ENCODE results near the gene PSMD1.
"Not testable (repeated sequence)": the region's sequence is repeated elsewhere in the genome, so short reads cannot be mapped to it uniquely, and the experiment has no call there.

Gene PSMD1

GRCh38 chr2:231161252-231161839 is 104.7 kb downstream of the PSMD1 start:
- DNase-seq, result no peak

- DNase-seq, result peak; percentile 16
Observed at GRCh38 chr2:231161877-231162329, 105.2 kb downstream of the PSMD1 start.

GRCh38 chr2:231163011-231163410 is 106.3 kb downstream of the PSMD1 start:
- DNase-seq, result no peak

GRCh38 chr2:231163414-231164095 is 106.9 kb downstream of the PSMD1 start:
- no peak for DNase-seq

- no peak for DNase-seq
Observed at GRCh38 chr2:231167745-231168459, 111.2 kb downstream of the PSMD1 start.

GRCh38 chr2:231168460-231169139 is 111.9 kb downstream of the PSMD1 start:
- no peak for DNase-seq

GRCh38 chr2:231169488-231169887 is 112.8 kb downstream of the PSMD1 start:
- no peak for DNase-seq

GRCh38 chr2:231170055-231170454 is 113.4 kb downstream of the PSMD1 start:
- no peak for DNase-seq

- DNase-seq, result no peak
Observed at GRCh38 chr2:231172025-231172424, 115.4 kb downstream of the PSMD1 start.

GRCh38 chr2:231174211-231174651 is 117.6 kb downstream of the PSMD1 start:
- no peak for DNase-seq

GRCh38 chr2:231176066-231176465 is 119.4 kb downstream of the PSMD1 start:
- no peak for DNase-seq

GRCh38 chr2:231177156-231178025 is 120.7 kb downstream of the PSMD1 start:
- no peak for DNase-seq

- not testable (repeated sequence) for DNase-seq
Observed at GRCh38 chr2:231178805-231179204, 122.1 kb downstream of the PSMD1 start.

GRCh38 chr2:231181860-231182512 is 125.3 kb downstream of the PSMD1 start:
- no peak for DNase-seq

GRCh38 chr2:231182513-231182899 is 125.8 kb downstream of the PSMD1 start:
- DNase-seq, result no peak

- no peak for DNase-seq
Observed at GRCh38 chr2:231183851-231184250, 127.2 kb downstream of the PSMD1 start.

GRCh38 chr2:231184319-231184718 is 127.7 kb downstream of the PSMD1 start:
- DNase-seq, result no peak

GRCh38 chr2:231185050-231185725 is 128.5 kb downstream of the PSMD1 start:
- DNase-seq, result no peak

- no peak for DNase-seq
Observed at GRCh38 chr2:231185886-231186285, 129.2 kb downstream of the PSMD1 start.

- DNase-seq, result no peak
Observed at GRCh38 chr2:231186325-231186724, 129.7 kb downstream of the PSMD1 start.

Measured in eye (tissue), 1 donor.